ENCODE measurements around the gene C12orf57.

- TF ChIP-seq, protein P1, sequence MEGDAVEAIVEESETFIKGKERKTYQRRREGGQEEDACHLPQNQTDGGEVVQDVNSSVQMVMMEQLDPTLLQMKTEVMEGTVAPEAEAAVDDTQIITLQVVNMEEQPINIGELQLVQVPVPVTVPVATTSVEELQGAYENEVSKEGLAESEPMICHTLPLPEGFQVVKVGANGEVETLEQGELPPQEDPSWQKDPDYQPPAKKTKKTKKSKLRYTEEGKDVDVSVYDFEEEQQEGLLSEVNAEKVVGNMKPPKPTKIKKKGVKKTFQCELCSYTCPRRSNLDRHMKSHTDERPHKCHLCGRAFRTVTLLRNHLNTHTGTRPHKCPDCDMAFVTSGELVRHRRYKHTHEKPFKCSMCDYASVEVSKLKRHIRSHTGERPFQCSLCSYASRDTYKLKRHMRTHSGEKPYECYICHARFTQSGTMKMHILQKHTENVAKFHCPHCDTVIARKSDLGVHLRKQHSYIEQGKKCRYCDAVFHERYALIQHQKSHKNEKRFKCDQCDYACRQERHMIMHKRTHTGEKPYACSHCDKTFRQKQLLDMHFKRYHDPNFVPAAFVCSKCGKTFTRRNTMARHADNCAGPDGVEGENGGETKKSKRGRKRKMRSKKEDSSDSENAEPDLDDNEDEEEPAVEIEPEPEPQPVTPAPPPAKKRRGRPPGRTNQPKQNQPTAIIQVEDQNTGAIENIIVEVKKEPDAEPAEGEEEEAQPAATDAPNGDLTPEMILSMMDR (IDR thresholded peaks at IDR 0.05) = no peak
- TF ChIP-seq POLR2A (IDR thresholded peaks at IDR 0.05) = peak in 1 of 2 donors; percentile 57
Measured at GRCh38 chr12:6914246-6914946, 29.4 kb upstream of the C12orf57 start, which contains the start of gene ENO2.
